ENCODE data around the gene ZNF219. TPM values are rescaled to one million over a fixed set of nuclear protein-coding genes. Genes with fewer than 3 reads are reported as not detected.

The ZNF219 gene
- total and polyA plus RNA-seq, 2 of the 13 experiments (the other 11 are each of a cell fraction or from before 2014, with no cell fraction given) = 34.5 to 36.6 TPM

DNA sequence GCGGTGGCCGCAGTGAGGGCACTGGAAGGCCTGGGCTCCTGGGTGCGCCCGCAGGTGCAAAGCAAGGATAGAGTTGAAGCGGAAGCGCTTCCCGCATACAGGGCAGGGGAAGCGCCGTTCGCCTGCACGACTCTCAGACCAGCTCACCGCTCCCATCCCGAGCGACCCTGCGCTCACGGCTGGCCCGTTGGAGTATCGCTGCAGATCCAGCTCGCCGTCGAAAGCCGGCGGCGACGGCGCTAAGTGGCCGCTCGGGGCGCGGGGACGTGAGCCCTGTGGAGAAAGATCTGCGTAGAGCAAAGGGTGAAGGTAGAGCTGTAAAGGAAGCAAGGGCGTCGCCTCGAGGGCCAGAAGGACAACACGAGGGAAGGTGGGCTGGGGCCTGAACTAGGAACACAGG, 5.4 kb downstream of the ZNF219 start (continued):
- TF ChIP-seq, protein P1, sequence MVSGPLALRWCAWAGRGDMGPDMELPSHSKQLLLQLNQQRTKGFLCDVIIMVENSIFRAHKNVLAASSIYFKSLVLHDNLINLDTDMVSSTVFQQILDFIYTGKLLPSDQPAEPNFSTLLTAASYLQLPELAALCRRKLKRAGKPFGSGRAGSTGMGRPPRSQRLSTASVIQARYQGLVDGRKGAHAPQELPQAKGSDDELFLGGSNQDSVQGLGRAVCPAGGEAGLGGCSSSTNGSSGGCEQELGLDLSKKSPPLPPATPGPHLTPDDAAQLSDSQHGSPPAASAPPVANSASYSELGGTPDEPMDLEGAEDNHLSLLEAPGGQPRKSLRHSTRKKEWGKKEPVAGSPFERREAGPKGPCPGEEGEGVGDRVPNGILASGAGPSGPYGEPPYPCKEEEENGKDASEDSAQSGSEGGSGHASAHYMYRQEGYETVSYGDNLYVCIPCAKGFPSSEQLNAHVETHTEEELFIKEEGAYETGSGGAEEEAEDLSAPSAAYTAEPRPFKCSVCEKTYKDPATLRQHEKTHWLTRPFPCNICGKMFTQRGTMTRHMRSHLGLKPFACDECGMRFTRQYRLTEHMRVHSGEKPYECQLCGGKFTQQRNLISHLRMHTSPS (CRISPR knock-in tag; IDR thresholded peaks at IDR 0.05; ENCODE audit: low read depth) = 0 out of 2 replicates have a peak, but pooled peaks have one; percentile 12
- TF ChIP-seq, protein P2, sequence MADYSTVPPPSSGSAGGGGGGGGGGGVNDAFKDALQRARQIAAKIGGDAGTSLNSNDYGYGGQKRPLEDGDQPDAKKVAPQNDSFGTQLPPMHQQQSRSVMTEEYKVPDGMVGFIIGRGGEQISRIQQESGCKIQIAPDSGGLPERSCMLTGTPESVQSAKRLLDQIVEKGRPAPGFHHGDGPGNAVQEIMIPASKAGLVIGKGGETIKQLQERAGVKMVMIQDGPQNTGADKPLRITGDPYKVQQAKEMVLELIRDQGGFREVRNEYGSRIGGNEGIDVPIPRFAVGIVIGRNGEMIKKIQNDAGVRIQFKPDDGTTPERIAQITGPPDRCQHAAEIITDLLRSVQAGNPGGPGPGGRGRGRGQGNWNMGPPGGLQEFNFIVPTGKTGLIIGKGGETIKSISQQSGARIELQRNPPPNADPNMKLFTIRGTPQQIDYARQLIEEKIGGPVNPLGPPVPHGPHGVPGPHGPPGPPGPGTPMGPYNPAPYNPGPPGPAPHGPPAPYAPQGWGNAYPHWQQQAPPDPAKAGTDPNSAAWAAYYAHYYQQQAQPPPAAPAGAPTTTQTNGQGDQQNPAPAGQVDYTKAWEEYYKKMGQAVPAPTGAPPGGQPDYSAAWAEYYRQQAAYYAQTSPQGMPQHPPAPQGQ (CRISPR knock-in tag; IDR thresholded peaks at IDR 0.05; ENCODE audit: borderline replicate concordance) = no peak
- TF ChIP-seq, protein P3, sequence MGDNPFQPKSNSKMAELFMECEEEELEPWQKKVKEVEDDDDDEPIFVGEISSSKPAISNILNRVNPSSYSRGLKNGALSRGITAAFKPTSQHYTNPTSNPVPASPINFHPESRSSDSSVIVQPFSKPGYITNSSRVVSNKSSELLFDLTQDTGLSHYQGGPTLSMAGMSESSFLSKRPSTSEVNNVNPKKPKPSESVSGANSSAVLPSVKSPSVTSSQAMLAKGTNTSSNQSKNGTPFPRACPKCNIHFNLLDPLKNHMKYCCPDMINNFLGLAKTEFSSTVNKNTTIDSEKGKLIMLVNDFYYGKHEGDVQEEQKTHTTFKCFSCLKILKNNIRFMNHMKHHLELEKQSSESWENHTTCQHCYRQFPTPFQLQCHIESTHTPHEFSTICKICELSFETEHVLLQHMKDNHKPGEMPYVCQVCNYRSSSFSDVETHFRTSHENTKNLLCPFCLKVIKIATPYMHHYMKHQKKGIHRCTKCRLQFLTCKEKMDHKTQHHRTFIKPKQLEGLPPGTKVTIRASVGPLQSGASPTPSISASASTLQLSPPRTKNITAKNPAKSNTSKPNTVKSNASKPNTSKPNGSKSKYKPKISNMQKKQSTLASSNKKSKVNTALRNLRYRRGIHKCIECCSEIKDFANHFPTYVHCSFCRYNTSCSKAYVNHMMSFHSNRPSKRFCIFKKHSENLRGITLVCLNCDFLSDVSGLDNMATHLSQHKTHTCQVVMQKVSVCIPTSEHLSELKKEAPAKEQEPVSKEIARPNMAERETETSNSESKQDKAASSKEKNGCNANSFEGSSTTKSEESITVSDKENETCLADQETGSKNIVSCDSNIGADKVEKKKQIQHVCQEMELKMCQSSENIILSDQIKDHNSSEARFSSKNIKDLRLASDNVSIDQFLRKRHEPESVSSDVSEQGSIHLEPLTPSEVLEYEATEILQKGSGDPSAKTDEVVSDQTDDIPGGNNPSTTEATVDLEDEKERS (CRISPR knock-in tag; IDR thresholded peaks at IDR 0.05) = 0 out of 2 replicates have a peak, but pooled peaks have one; percentile 2

All from HepG2 (cell line).